WTC11 (cell line): ENCODE measurements around the gene CRACDL. TPM values are rescaled to one million over a fixed set of nuclear protein-coding genes. Genes with fewer than 3 reads are reported as not detected.

Source experiments
- ATAC-seq: fragments of 200-7000 bp; cut with Tn5 transposase; 2 replicates; pipeline ENCODE4 v1.10.0; 2021; ENCODE audit warnings: mild to moderate bottlenecking, moderate library complexity
- CTCF ChIA-PET: fragments of 300-600 bp; sonication (Branson Sonifier 250); formaldehyde crosslinking; loops from one replicate; lab custom pipeline; 2021; ENCODE audit warnings: antibody characterized with exemption; lab: Charles Lee
- POLR2A ChIA-PET: fragments of 350-600 bp; sonication (Branson Sonifier 250); formaldehyde crosslinking; loops from one replicate; lab custom pipeline; 2021; ENCODE audit warnings: antibody characterized with exemption; lab: Charles Lee
- DNase-seq: peaks from one replicate; pipeline ENCODE4 v3.0.0; 2021; ENCODE audit warnings: low spot score
- H3K27ac Mint-ChIP-seq: 2 replicates; pipeline ENCODE4 v1.8.0; 2021; ENCODE audit warnings: mixed read lengths
- H3K27me3 Mint-ChIP-seq: 2 replicates; pipeline ENCODE4 v1.8.0; 2021; ENCODE audit warnings: low read depth, mild to moderate bottlenecking, moderate library complexity, mixed read lengths
- H3K36me3 Mint-ChIP-seq: 2 replicates; pipeline ENCODE4 v1.8.0; 2021; ENCODE audit warnings: mixed read lengths
- H3K4me1 Mint-ChIP-seq: 2 replicates; pipeline ENCODE4 v1.8.0; 2022; ENCODE audit warnings: mixed read lengths
- H3K4me3 Mint-ChIP-seq: 2 replicates; pipeline ENCODE4 v1.8.0; 2021; ENCODE audit warnings: mild to moderate bottlenecking, moderate library complexity, mixed read lengths
- H3K9me3 Mint-ChIP-seq: 2 replicates; pipeline ENCODE4 v1.8.0; 2021; ENCODE audit warnings: mixed read lengths
- CBFB ChIP-seq: sonication (generic); formaldehyde crosslinking; IDR thresholded peaks from 2 replicates; pipeline ENCODE4 v1.8.1; 2022; ENCODE audit warnings: mild to moderate bottlenecking, low read depth, missing genetic modification reagents
- CREM ChIP-seq: sonication (generic); formaldehyde crosslinking; IDR thresholded peaks from 2 replicates; pipeline ENCODE4 v1.8.1; 2022; ENCODE audit warnings: mild to moderate bottlenecking, missing genetic modification reagents, moderate library complexity
- E2F1 ChIP-seq: sonication (generic); formaldehyde crosslinking; IDR thresholded peaks from 2 replicates; pipeline ENCODE4 v1.8.0; 2022; ENCODE audit warnings: mild to moderate bottlenecking, missing genetic modification reagents
- E2F4 ChIP-seq: sonication (generic); formaldehyde crosslinking; IDR thresholded peaks from 2 replicates; pipeline ENCODE4 v1.8.1; 2022; ENCODE audit warnings: low read depth, mild to moderate bottlenecking, moderate library complexity, missing genetic modification reagents, borderline replicate concordance
- E2F5 ChIP-seq: sonication (generic); formaldehyde crosslinking; IDR thresholded peaks from 2 replicates; pipeline ENCODE4 v1.8.1; 2022; ENCODE audit warnings: mild to moderate bottlenecking, moderate library complexity, missing genetic modification reagents
- ERG ChIP-seq: fragments of 250-450 bp; sonication (Bioruptor Pico); IDR thresholded peaks from 2 replicates; pipeline ENCODE4 v1.8.0; 2021; ENCODE audit warnings: mild to moderate bottlenecking
- FOXP1 ChIP-seq: sonication (generic); formaldehyde crosslinking; IDR thresholded peaks from 2 replicates; pipeline ENCODE4 v1.8.0; 2022; ENCODE audit warnings: missing genetic modification reagents, mild to moderate bottlenecking, moderate library complexity, borderline replicate concordance
- MXD4 ChIP-seq: fragments of 250-450 bp; sonication (Bioruptor Pico); IDR thresholded peaks from 2 replicates; pipeline ENCODE4 v1.8.0; 2021; ENCODE audit warnings: mild to moderate bottlenecking, moderate library complexity, borderline replicate concordance
- MYBL2 ChIP-seq: sonication (generic); formaldehyde crosslinking; IDR thresholded peaks from 2 replicates; pipeline ENCODE4 v1.8.1; 2023; ENCODE audit warnings: mild to moderate bottlenecking, moderate library complexity, missing genetic modification reagents
- NFYB ChIP-seq: sonication (generic); formaldehyde crosslinking; conservative IDR thresholded peaks from 2 replicates; pipeline ENCODE4 v1.8.0; 2022; ENCODE audit warnings: low read depth, missing genetic modification reagents
- PREB ChIP-seq: sonication (generic); formaldehyde crosslinking; IDR thresholded peaks from 2 replicates; pipeline ENCODE4 v1.8.1; 2022; ENCODE audit warnings: mild to moderate bottlenecking, missing genetic modification reagents, moderate library complexity, borderline replicate concordance
- RELA ChIP-seq: sonication (generic); formaldehyde crosslinking; IDR thresholded peaks from 2 replicates; pipeline ENCODE4 v1.8.1; 2022; ENCODE audit warnings: missing genetic modification reagents, mild to moderate bottlenecking, borderline replicate concordance
- SMAD3 ChIP-seq: sonication (generic); formaldehyde crosslinking; IDR thresholded peaks from 2 replicates; pipeline ENCODE4 v1.8.0; 2022; ENCODE audit warnings: missing genetic modification reagents, mild to moderate bottlenecking, borderline replicate concordance
- SOX15 ChIP-seq: fragments of 250-450 bp; sonication (Bioruptor Pico); IDR thresholded peaks from 2 replicates; pipeline ENCODE4 v1.9.0; 2021; ENCODE audit warnings: mild to moderate bottlenecking
- SP1 ChIP-seq: sonication (generic); formaldehyde crosslinking; conservative IDR thresholded peaks from 2 replicates; pipeline ENCODE4 v1.8.1; 2022; ENCODE audit warnings: missing genetic modification reagents
- TCF7 ChIP-seq: sonication (generic); formaldehyde crosslinking; IDR thresholded peaks from 2 replicates; pipeline ENCODE4 v1.8.0; 2022; ENCODE audit warnings: mild to moderate bottlenecking, low read depth, missing genetic modification reagents, moderate library complexity
- TP53 ChIP-seq: sonication (generic); formaldehyde crosslinking; IDR thresholded peaks from 2 replicates; pipeline ENCODE4 v1.8.1; 2023; ENCODE audit warnings: mild to moderate bottlenecking, missing genetic modification reagents
- ZBTB21 ChIP-seq: sonication (generic); formaldehyde crosslinking; IDR thresholded peaks from 2 replicates; pipeline ENCODE4 v1.8.1; 2023; ENCODE audit warnings: mild to moderate bottlenecking, missing genetic modification reagents, borderline replicate concordance
- ZBTB43 ChIP-seq: sonication (generic); formaldehyde crosslinking; IDR thresholded peaks from 2 replicates; pipeline ENCODE4 v1.8.1; 2023; ENCODE audit warnings: mild to moderate bottlenecking, missing genetic modification reagents
- ZMAT4 ChIP-seq: fragments of 250-450 bp; sonication (Bioruptor Pico); IDR thresholded peaks from 2 replicates; pipeline ENCODE4 v1.9.0; 2021; ENCODE audit warnings: mild to moderate bottlenecking
- ZNF121 ChIP-seq: sonication (generic); formaldehyde crosslinking; IDR thresholded peaks from 2 replicates; pipeline ENCODE4 v1.8.0; 2023; ENCODE audit warnings: missing genetic modification reagents
- ZNF263 ChIP-seq: sonication (generic); formaldehyde crosslinking; IDR thresholded peaks from 2 replicates; pipeline ENCODE4 v1.8.1; 2022; ENCODE audit warnings: low read depth, mild to moderate bottlenecking, moderate library complexity, missing genetic modification reagents
- total RNA-seq: library from RNA; stranded (reverse); gene quantifications from 3 replicates; pipeline ENCODE4 v1.2.3, GENCODE V29; 2021

CRACDL gene
- total RNA-seq, 1 experiment from 2014 or later = 0.72 TPM

GRCh38 chr2:98823196-98824170, 112.5 kb downstream of the CRACDL start:
- ChIA-PET CTCF (interaction anchor here (0.8 to 4.0 kb wide), 4 partner anchors 9 to 174 kb away, joined by 3 to 31 read pairs (median 4); partner anchors contain the start of gene MGAT4A), POLR2A (no interaction called here)
- ATAC-seq = peak; percentile 55
- DNase-seq = no peak
- Mint-ChIP-seq H3K4me3 (peak overlapping the region; percentile 73), H3K27ac (no peak overlapping the region), H3K9me3 (no peaks in the 10 kb centered on the region), H3K4me1 (peaks cover 5% of the 10 kb centered on the region; the same call in 1 of the 2 replicates), H3K27me3 (peaks cover 42% of the 10 kb centered on the region), H3K36me3 (no peaks in the 10 kb centered on the region)
- TF ChIP-seq CREM (CRISPR knock-in tag) = no peak
- no peak for TF ChIP-seq CBFB (CRISPR knock-in tag)
- TF ChIP-seq TP53 (CRISPR knock-in tag) = no peak
- TF ChIP-seq SOX15 = no peak
- no peak for TF ChIP-seq TCF7 (CRISPR knock-in tag)
- TF ChIP-seq SP1 (CRISPR knock-in tag) = no peak
- TF ChIP-seq PREB (CRISPR knock-in tag) = no peak
- TF ChIP-seq ZBTB21 (CRISPR knock-in tag) = no peak
- no peak for TF ChIP-seq MYBL2 (CRISPR knock-in tag)
- no peak for TF ChIP-seq ZBTB43 (CRISPR knock-in tag)
- no peak for TF ChIP-seq ZMAT4 (CRISPR knock-in tag)
- no peak for TF ChIP-seq ZNF263
- no peak for TF ChIP-seq E2F1 (CRISPR knock-in tag)
- TF ChIP-seq MXD4 (CRISPR knock-in tag) = no peak

- Mint-ChIP-seq H3K4me3 (peak overlapping the region; percentile 49), H3K36me3 (no peaks in the 10 kb centered on the region), H3K9me3 (no peaks in the 10 kb centered on the region), H3K27ac (no peak overlapping the region), H3K4me1 (peaks cover 5% of the 10 kb centered on the region; the same call in 1 of the 2 replicates), H3K27me3 (peaks cover 44% of the 10 kb centered on the region)
- ChIA-PET CTCF (interaction anchor here (0.6 to 4.0 kb wide), 10 partner anchors 10 to 188 kb away, joined by 3 to 31 read pairs (median 4); partner anchors contain the start of gene MGAT4A), POLR2A (no interaction called here)
- ATAC-seq (peak; percentile 87), DNase-seq (peak; percentile 72)
- TF ChIP-seq E2F4 (CRISPR knock-in tag) (peak; percentile 64; the same call in 1 of the 2 replicates), RELA (CRISPR knock-in tag) (peak; percentile 96; the same call in 1 of the 2 replicates), E2F5 (CRISPR knock-in tag) (peak; percentile 89), SOX15 (no peak), SMAD3 (CRISPR knock-in tag) (0 out of 2 replicates have a peak, but pooled peaks have one; percentile 79), ERG (no peak), FOXP1 (CRISPR knock-in tag) (peak; percentile 98), ZNF121 (CRISPR knock-in tag) (peak; percentile 84), NFYB (CRISPR knock-in tag) (peak; percentile 55; the same call in 1 of the 2 replicates), ZMAT4 (CRISPR knock-in tag) (no peak)
These were observed 113.5 kb downstream of the CRACDL start for GRCh38 chr2:98822301-98823164.
